NCI-H1436 (cell line): ENCODE results near the gene AHCYL1.
"Not testable (repeated sequence)": the region's sequence is repeated elsewhere in the genome, so short reads cannot be mapped to it uniquely, and the experiment has no call there.

Experiments used
- DNase-seq: peaks from one replicate; lab custom pipeline; 2025; lab: John Stamatoyannopoulos, UW

The AHCYL1 gene

DNA sequence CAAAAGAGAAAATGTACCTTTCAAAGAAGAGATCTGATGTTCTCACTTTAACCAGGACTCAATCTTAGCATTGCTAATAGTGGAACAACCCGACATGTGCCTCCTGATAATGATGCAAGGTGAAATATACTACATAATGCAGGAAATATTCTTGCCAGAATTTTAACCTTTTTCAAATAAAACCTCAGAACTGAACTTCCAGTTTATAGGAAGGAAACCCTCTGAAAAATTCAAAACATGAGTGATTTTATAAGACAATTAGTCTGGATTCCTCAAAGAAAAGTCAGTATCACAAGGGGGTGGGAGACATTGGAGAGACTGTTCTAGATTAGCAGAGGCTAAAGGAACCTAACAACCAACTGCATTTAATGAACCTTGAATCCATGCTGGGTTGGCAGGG, 18.1 kb downstream of the AHCYL1 start:
- no peak for DNase-seq

DNA sequence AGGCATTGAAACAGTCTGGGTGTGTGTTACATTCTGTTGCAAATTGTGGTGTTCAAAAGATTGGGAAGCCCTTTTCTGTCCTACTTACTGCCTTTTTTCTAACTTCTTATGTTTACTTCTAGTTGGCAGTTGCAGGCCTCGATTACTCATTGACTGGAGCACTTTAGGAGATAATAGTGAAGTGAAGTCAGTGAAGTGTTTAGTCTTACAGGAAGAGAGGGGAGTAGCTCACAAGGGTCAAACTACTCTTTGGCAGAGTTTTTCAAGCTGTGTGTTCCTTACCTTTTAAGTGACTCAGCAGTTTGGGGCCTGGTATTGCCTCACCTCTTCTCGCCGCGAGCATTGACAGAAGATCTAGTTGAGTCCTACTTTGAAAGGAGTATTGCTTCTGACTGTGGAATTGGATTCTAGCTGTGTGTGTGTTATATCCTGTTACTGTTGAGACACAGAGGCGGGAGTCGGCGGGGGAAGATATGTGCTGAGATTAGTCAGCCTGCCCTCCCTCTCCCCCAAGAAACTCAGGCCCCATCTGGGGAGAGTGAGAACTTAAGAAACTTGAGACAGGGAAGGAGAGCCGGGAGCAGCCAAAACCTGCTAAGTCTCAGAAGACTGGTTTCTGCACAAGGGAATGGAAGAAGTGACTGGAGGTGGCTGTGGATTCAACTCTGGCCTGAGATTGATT, 19.3 kb downstream of the AHCYL1 start:
- no peak for DNase-seq

DNA sequence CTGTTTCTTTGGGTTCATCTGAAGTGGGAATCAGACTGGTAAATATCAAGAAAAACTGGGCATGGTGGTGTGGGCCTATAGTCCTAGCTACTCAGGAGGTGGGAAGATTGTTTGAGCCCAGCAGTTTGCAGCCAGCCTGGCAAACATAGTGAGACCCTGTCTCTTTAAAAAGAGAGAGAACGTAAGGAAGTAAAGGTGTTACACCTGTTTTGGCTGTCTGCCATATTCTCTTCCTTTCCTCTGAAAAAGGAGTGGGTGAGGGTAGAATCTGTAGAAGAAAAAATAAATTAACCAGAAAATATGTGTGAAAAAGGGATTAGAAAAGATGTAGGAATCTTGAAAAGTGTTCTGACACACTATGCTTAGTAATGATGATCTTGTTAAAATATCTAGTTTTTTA, 20.0 kb downstream of the AHCYL1 start:
- DNase-seq = no peak

DNA sequence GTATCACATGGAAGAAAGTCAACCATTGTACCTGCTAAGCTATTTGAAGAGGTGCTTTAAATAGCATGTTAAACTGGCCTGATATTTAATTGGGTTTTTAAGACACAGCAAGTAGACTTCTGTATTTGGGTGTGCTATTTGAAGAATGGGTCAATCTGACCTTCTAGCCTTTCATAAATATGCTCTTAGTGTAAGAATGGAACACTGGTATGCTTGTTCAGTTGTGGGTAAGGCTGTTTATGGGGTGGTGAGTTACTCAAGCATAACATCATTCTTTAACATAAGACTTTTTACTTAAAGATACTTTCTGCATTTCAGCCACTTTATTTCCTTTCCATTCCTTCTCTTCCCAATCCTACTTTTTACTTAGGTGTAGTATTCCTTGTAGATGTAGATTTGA, 21.4 kb downstream of the AHCYL1 start:
- no peak for DNase-seq

DNA sequence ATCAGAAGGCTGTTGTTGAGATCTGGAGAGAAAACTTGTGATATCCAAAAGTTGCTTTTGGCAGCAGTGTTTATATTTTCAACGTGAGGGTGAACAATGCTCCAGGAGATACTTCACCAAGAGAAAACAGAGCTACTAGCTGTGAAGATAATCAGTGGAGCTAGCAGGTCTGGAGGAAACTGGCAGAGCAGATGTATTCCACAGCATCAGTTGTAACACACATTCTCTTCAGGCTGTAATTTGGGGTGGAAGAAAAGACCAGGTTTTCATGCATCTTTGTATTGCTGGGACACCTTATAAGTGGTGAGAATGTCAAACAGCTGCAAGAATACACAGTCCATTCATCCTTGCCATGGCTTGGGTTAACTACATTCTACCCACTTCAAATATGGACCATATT, 22.0 kb downstream of the AHCYL1 start:
- no peak for DNase-seq

DNA sequence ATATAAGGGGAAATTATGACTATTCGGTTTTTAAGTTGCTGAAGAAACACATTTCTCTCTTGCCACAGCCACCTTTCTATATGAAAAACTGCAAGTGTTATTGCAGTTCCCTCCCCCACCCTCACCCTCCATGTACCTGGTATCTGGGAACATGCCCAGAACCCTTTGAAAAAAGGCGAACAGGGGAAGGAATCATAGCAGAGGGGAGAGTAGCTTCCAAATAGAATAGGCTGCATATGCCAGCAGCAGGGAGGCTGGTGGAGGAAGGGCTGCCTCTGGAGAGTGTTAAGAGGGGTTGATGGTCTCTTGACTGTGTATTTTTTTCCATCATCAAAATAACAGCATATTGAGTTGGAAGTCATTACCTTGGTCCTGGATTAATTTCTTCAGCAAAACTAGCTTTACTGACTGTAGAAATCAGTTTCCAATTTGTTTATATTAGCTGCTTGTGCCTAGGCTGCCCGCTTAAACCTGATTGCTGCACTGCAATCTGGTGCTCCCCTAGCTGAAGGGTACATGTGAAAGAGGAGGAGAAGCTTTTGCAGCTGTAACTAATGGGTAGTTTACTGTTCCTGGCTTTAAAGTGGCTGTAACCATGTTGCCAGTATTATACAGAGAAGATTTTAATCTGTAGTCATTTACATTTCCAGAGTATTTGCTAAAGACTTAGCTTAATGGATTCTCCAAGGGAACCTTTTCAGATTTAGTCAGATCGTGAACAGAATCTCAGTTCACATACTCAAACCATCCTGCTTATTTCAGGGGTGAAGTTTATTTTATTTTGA, 22.7 kb downstream of the AHCYL1 start:
- DNase-seq = peak; percentile 37

DNA sequence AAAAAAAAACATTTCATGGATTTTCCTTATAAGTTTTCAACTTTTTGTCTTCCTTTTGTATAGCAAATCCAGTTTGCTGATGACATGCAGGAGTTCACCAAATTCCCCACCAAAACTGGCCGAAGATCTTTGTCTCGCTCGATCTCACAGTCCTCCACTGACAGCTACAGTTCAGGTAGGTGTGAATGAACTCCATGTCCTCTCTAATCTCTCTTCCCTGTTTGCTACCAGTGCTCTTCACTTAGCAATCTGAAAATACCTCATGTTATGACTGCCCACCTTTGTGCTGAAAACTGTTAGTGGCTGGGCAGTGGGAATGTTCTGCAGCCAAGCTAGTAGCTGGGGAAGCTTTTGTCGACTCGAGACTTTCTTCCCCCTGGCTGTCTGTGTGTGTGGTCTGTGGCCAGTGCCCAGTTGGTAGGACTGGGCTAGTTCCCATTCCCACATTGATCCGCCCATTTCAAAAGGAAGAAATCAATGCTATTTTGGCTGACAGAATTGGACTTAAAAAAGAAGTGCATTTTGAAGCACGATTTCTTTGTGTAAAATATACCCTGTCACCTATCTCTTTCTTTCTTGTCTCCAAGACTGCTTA, 24.5 kb downstream of the AHCYL1 start:
- no peak for DNase-seq

DNA sequence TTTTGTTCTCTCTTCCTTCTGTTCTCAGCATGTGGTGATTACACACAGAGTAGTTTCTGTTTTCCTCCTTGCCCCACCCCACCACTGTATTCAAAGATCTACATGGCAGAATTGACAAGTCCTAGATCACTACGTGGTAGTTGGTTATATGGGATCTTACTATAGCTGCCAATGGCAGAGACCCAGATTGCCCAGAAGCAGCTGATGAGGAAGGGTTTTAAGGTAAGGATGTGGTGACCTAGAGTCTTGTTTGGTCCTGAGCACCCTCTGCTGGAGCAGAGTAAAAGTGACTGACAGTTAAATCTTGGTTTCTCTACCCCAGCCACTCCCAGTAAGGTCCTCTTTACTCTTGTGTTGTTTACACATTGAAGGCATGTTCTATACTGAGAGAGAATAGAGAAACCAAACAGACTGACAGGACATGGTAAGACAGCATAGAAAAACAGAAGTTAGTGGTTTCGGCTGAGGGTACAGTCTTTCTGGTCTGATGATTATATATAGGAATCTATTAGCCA, 27.0 kb downstream of the AHCYL1 start:
- no peak for DNase-seq

DNA sequence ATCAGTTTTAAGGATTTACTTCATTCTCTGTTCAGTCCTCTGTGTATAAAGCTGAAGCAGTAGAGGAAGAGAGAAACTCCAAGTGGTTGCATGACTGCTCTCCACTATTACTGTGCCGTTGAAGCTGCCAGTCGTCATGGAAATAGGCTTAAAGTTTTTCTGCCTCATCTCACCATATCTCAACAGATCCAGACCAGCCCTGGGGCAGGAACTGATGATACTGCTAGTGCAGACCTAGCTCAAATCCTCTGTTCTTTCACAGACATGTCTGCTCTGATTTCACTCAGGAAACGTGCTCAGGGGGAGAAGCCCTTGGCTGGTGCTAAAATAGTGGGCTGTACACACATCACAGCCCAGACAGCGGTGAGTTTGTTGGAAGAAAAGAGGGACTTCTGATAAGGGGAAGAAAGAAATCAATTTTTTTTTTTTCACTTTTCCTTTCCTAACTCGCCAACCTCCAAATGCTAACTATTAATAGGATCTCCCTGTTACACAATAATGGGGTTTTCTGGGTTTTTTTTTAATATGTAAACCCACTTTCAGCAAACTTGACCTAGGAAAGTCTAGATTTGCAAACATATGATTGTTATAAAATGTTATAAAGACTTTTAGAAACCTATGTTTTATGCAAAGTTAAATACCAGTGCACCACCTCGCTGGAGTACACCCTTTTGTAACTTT, 27.7 kb downstream of the AHCYL1 start:
- no peak for DNase-seq

DNA sequence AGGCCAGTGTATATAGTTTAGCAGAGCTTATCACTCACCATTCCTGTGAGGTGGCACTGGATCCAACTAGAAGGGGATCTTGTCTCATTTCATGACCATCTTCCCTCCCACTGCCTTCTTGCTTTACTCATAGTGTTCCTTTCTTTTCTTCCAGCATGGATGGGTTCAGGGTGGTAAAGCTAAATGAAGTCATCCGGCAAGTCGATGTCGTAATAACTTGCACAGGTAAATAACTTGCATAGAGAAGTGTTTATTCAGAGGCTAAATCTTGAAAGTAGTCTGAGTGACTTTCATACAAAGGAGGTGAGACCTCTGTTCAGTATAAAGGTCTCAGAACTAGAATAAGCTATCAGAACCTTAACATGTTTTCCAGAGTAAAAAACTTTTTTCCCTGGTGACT, 33.2 kb downstream of the AHCYL1 start:
- DNase-seq = no peak

DNA sequence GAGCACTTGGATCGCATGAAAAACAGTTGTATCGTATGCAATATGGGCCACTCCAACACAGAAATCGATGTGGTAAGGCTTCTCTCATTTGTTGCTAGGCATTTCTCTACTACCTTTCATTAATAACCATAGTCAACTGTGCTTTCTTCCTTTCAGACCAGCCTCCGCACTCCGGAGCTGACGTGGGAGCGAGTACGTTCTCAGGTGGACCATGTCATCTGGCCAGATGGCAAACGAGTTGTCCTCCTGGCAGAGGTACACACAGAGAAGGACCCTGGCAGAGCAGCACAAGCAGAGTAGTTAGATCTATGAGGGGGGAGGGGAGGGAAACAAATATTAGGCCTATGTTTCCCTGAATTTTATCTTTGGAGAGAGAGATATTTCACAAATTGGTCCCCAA, 33.8 kb downstream of the AHCYL1 start:
- DNase-seq = no peak

DNA sequence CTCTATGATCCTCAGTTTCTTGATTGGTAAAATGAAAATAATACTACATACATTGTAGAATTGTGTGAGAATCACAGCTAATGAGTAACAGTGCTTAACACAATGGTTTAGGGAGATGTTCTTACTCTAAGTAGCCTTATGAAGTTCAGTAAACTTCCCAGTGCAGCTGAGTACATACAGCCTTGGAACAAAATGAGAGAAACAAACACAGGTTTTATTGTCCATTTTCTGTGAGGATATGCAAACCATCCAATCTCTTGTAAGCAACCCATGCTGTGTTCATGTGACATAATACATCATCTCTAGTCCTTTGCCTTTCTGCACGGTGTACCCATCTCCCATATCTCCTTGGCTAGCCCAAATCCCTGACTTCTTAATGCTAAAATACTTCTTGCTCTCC, 35.2 kb downstream of the AHCYL1 start:
- DNase-seq = no peak

DNA sequence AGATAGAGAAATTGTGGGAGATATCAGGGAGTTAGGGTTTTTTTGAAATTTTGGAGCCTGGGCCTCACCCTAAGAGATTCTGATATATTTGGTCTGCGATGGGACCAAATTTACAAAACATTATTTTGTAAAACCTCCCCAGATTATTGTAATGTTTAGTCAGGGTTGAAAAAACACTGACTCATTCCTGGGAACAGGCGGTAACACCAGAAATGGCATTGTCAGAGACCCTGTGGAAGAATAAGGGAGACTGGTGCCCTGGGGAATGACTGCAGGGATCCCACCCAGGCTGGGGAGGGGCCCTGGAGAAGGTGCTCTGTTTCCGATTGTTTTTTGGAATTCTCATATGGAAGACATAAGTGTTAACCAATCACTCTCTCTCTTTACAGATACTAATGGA, 36.7 kb downstream of the AHCYL1 start:
- no peak for DNase-seq

DNA sequence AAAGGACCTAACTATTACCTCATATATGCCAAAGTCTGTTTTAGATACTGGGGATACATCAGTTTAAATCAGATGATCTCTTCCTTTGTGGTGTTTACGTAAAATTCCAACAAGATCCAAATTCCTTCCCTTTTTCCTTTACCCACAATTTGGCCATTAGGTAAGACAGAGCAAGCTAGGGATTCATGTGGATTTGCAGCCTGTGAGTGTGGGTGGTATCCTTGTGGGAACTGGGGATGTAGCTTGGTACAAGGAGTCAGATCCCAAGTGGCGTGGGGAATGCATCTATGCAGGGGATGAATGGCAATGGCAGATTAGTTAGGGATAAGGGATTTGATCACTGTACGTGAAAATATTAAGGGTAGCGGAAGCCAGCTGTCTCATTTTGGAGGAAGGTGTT, 40.0 kb downstream of the AHCYL1 start:
- no peak for DNase-seq

DNA sequence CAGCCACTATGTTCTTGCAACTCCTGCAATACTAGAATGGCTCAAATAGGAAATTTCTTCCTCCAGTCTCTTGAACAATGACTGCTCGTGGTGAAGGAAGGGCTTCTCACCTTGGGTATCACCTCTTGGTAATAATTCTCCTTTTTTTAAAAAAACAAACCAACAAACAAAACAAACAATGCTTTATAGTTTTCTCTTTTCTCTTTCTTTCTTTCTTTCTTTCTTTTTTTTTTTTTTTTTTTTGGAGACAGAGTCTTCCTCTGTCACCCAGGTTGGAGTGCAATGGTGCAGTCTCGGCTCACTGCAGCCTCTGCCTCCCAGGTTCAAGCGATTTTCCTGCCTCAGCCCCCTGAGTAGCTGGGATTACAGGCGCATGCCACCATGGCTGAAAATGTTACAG, 46.1 kb downstream of the AHCYL1 start:
- DNase-seq = not testable (repeated sequence)

DNA sequence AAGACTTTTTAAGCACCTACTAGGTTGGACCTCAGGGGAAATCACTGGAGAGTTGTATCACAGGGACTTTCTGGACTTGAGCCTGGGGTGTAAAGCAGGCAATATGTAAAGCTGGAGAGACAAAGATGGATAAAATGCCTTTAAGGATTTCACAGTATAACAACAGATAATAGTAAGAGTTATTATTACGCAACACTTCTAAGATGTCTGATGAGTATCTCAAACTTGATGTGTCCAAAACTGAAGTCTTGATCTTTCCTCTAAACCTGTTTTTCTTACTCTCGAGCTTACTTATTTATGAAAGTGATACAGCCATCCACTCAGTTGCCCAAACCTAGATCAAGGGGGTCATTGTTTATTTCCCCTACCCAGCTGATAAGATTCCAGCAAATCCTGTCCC, 47.8 kb downstream of the AHCYL1 start:
- DNase-seq = no peak

DNA sequence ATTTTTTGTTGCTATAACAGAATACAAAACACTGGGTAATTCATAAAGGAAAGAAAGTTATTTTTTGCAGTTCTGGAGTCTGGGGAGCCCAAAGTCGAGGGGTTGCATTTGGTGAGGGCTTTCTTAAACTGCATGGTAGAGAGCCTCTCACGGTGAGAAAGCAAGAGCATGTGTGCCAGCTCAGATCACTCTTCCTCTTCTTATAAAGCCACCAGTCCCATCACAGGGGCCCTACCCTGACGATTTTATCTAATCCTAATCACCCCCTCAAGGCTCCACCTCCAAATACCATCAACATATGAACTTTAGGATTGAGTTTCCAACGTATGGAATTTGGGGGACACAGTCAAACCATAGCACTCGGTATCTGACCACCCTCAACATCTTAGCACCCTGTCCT, 48.9 kb downstream of the AHCYL1 start:
- no peak for DNase-seq

DNA sequence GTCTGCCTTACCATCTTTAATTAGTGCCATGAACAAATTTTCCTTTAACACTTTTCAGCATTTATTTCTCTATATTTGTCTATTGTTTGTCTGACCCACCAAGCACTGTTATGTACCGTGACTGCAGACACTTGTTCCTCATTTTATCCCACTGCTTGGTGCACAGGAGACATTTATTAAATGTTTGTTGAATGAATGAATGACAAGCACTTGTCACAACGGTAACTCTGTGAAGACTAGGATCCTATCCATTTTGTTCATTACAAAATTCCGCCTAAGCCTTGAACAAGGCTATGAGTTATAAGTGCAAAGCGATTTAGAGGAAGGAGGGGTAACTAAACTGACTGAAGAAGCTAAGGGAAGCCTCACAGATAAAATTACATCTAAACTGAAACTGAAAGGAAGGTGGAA, 49.5 kb downstream of the AHCYL1 start:
- no peak for DNase-seq

DNA sequence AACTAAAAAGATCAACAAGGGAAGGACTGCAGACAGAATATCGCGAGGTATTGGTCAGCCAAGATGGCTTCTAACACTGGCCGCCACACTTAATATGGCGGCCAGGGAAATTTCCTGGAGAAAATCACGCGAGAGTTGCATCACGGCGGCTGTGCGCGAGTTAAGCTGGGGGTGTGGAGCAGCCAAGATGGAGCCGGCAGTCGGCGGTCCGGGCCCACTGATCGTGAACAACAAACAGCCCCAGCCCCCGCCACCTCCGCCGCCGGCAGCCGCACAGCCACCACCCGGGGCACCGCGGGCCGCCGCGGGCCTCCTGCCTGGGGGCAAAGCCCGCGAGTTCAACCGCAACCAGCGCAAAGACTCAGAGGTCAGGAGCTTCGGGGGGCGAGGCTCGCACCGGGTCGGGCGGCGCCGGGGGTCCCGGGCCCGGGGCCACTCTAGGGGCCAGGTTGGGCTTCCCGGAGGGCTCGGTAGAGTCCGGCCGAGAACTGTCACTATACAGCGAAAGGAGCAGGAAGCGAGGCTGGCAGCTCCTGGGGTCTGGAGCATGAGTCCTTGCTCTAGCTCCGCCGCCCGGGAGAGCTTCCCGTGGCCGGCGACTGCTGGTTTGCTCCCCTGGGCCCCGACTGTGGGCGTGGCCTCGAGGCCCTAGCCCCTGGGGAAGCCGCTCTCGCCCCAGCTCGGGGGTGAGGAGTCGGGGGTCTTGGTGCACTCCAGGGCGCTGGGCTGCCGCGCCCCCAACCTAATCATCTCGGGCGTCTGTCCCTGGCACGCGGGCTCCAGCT, 50.1 kb downstream of the AHCYL1 start, which contains the start of gene STRIP1:
STRIP1 (plus strand) TSS at position 174 of the 785 bp plus-strand sequence; CDS start at position 188, 14 bp downstream.
- DNase-seq = peak; percentile 94

DNA sequence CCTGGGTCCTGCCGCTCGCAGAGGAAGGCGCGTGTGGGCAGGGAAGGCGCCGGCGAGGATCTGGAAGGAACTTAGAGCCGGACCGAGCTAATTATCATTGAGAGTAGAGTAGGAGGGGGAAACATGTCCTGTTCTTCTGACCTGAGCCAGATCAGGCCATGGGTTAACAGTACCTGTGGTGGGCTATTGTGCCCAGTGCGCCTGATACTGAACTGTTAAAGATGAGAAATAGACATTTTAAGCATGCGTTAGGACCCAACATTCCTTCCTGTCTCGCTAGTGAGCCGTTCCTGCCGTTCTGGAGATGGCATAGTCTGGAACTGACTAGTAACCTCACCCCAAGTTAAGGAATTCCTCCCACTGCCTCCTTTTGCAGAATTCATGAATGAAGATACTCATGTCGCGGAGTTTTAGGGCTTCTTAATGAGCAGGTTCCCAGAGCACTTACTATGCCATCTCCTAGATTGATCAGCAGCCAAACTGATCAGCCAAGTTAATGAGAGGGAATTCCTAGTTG, 50.7 kb downstream of the AHCYL1 start:
- no peak for DNase-seq

DNA sequence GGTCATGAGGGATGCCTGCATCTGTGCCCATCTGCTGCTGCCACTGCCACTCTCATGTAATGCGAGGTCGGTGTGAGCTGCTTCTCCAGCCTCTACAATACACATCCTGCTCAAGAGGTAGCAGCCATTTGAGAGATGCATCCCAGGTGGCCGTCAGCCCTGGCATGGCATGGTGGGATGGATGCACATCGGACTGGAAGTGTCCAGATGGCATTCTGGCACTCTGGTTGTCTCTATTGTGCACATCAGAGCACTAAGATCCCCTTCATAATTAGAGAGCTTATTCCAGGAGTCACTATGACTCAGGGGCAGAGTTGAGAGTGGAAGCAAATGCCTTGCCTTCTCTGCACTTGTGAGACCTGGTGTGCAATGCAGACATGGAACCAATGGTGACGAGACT, 53.7 kb downstream of the AHCYL1 start:
- no peak for DNase-seq
